HK-2 (cell line): ENCODE results near the gene TAPT1.

Experiments used
- DNase-seq: peaks from one replicate; pipeline ENCODE4 v3.0.0-alpha.2; 2018; ENCODE audit not compliant: unreplicated experiment

Gene TAPT1

GRCh38 chr4:16133406-16133805 lies 92.9 kb downstream of the TAPT1 start:
- no peak for DNase-seq

- no peak for DNase-seq
These were observed 95.0 kb downstream of the TAPT1 start for GRCh38 chr4:16131293-16131692.

GRCh38 chr4:16129336-16129735 lies 96.9 kb downstream of the TAPT1 start:
- no peak for DNase-seq

GRCh38 chr4:16126714-16127113 lies 99.6 kb downstream of the TAPT1 start:
- no peak for DNase-seq

GRCh38 chr4:16125571-16126445 lies 100.5 kb downstream of the TAPT1 start:
- DNase-seq, result no peak

GRCh38 chr4:16124232-16124631 lies 102.0 kb downstream of the TAPT1 start:
- DNase-seq, result no peak

- DNase-seq, result no peak
These were observed 102.8 kb downstream of the TAPT1 start for GRCh38 chr4:16123356-16124084.

- DNase-seq, result no peak
These were observed 103.5 kb downstream of the TAPT1 start for GRCh38 chr4:16122784-16123183.

- DNase-seq, result no peak
These were observed 104.0 kb downstream of the TAPT1 start for GRCh38 chr4:16122308-16122711.

GRCh38 chr4:16120720-16121119 lies 105.6 kb downstream of the TAPT1 start:
- no peak for DNase-seq

- no peak for DNase-seq
These were observed 106.3 kb downstream of the TAPT1 start for GRCh38 chr4:16119981-16120380.

GRCh38 chr4:16118090-16118489 lies 108.2 kb downstream of the TAPT1 start:
- no peak for DNase-seq

- DNase-seq, result no peak
These were observed 109.1 kb downstream of the TAPT1 start for GRCh38 chr4:16117164-16117563.

- no peak for DNase-seq
These were observed 109.7 kb downstream of the TAPT1 start for GRCh38 chr4:16116493-16116990.

GRCh38 chr4:16116019-16116418 lies 110.3 kb downstream of the TAPT1 start:
- DNase-seq, result no peak

GRCh38 chr4:16114546-16114945 lies 111.7 kb downstream of the TAPT1 start:
- DNase-seq, result no peak

- no peak for DNase-seq
These were observed 112.5 kb downstream of the TAPT1 start for GRCh38 chr4:16113741-16114140.

GRCh38 chr4:16111533-16111932 lies 114.7 kb downstream of the TAPT1 start:
- DNase-seq, result no peak

GRCh38 chr4:16110661-16111290 lies 115.5 kb downstream of the TAPT1 start:
- no peak for DNase-seq
